B cell (primary cell): ENCODE data around the gene LPGAT1.

ENCODE experiments used
- CTCF ChIP-seq: fragments of 200-600 bp; IDR thresholded peaks from one replicate; pipeline ENCODE4 v1.8.0; 2022; ENCODE audit warnings: antibody characterized with exemption, mild to moderate bottlenecking
- EZH2 ChIP-seq: IDR thresholded peaks from 2 replicates; pipeline ENCODE4 v1.6.1; 2012; ENCODE audit warnings: borderline replicate concordance, low read depth, mild to moderate bottlenecking, moderate library complexity, low read length; ENCODE audit not compliant: insufficient read depth, poor library complexity, severe bottlenecking

GRCh38 chr1:211870156-211870555 is 39.6 kb upstream of the LPGAT1 start:
- TF ChIP-seq CTCF (no peak), EZH2 (no peak)
